ENCODE results near the gene CMIP.

Gene CMIP

GRCh38 chr16:81700780-81701165, 256.2 kb downstream of the CMIP start:
- Histone ChIP-seq H3K9me3 (ENCODE audit: control insufficient read depth, low read length) (no peaks in the 10 kb centered on the region), H3K27ac (ENCODE audit: insufficient read depth, low read depth, low read length, poor library complexity, severe bottlenecking) (no peak overlapping the region), H3K36me3 (ENCODE audit: control insufficient read depth, insufficient read depth, low read length) (peaks cover 23% of the 10 kb centered on the region), H3K27me3 (ENCODE audit: control insufficient read depth, insufficient read depth, low read length, poor library complexity, severe bottlenecking) (no peaks in the 10 kb centered on the region), H3K4me1 (ENCODE audit: control insufficient read depth, insufficient read depth, low read length) (peaks cover 2% of the 10 kb centered on the region), H3K4me3 (ENCODE audit: insufficient read depth, low read depth, low read length) (no peak overlapping the region)
- 94 to 97% methylated on average over 4 of the region's 4 CpGs for WGBS, 2 experiments

GRCh38 chr16:81701296-81701970, 256.8 kb downstream of the CMIP start:
- WGBS, 2 experiments, result 92 to 95% methylated on average over 20 of the region's 20 CpGs
- no peak overlapping the region for H3K27ac ChIP-seq (ENCODE audit: insufficient read depth, low read depth, low read length, poor library complexity, severe bottlenecking)
- peaks cover 23% of the 10 kb centered on the region for H3K36me3 ChIP-seq (ENCODE audit: control insufficient read depth, insufficient read depth, low read length)
- no peaks in the 10 kb centered on the region for H3K9me3 ChIP-seq (ENCODE audit: control insufficient read depth, low read length)
- H3K27me3 ChIP-seq (ENCODE audit: control insufficient read depth, insufficient read depth, low read length, poor library complexity, severe bottlenecking), result no peaks in the 10 kb centered on the region
- no peaks in the 10 kb centered on the region for H3K4me1 ChIP-seq (ENCODE audit: control insufficient read depth, insufficient read depth, low read length)
- no peak overlapping the region for H3K4me3 ChIP-seq (ENCODE audit: insufficient read depth, low read depth, low read length)

- Histone ChIP-seq H3K4me3 (ENCODE audit: insufficient read depth, low read depth, low read length) (no peak overlapping the region), H3K27ac (ENCODE audit: insufficient read depth, low read depth, low read length, poor library complexity, severe bottlenecking) (no peak overlapping the region), H3K36me3 (ENCODE audit: control insufficient read depth, insufficient read depth, low read length) (peaks cover 31% of the 10 kb centered on the region), H3K4me1 (ENCODE audit: control insufficient read depth, insufficient read depth, low read length) (no peaks in the 10 kb centered on the region), H3K9me3 (ENCODE audit: control insufficient read depth, low read length) (no peaks in the 10 kb centered on the region), H3K27me3 (ENCODE audit: control insufficient read depth, insufficient read depth, low read length, poor library complexity, severe bottlenecking) (no peaks in the 10 kb centered on the region)
- 93 to 95% methylated on average over 5 of the region's 5 CpGs for WGBS, 2 experiments
Measured at GRCh38 chr16:81702506-81702905, 257.9 kb downstream of the CMIP start.

GRCh38 chr16:81703177-81704155, 258.9 kb downstream of the CMIP start:
- Histone ChIP-seq H3K27ac (ENCODE audit: insufficient read depth, low read depth, low read length, poor library complexity, severe bottlenecking) (no peak overlapping the region), H3K9me3 (ENCODE audit: control insufficient read depth, low read length) (no peaks in the 10 kb centered on the region), H3K4me1 (ENCODE audit: control insufficient read depth, insufficient read depth, low read length) (no peaks in the 10 kb centered on the region), H3K4me3 (ENCODE audit: insufficient read depth, low read depth, low read length) (no peak overlapping the region), H3K36me3 (ENCODE audit: control insufficient read depth, insufficient read depth, low read length) (peaks cover 34% of the 10 kb centered on the region), H3K27me3 (ENCODE audit: control insufficient read depth, insufficient read depth, low read length, poor library complexity, severe bottlenecking) (no peaks in the 10 kb centered on the region)
- 91 to 92% methylated on average over 27 of the region's 27 CpGs for WGBS, 2 experiments

GRCh38 chr16:81705261-81705660, 260.7 kb downstream of the CMIP start:
- Histone ChIP-seq H3K36me3 (ENCODE audit: control insufficient read depth, insufficient read depth, low read length) (peaks cover 29% of the 10 kb centered on the region), H3K27me3 (ENCODE audit: control insufficient read depth, insufficient read depth, low read length, poor library complexity, severe bottlenecking) (no peaks in the 10 kb centered on the region), H3K4me1 (ENCODE audit: control insufficient read depth, insufficient read depth, low read length) (no peaks in the 10 kb centered on the region), H3K9me3 (ENCODE audit: control insufficient read depth, low read length) (no peaks in the 10 kb centered on the region), H3K27ac (ENCODE audit: insufficient read depth, low read depth, low read length, poor library complexity, severe bottlenecking) (no peak overlapping the region), H3K4me3 (ENCODE audit: insufficient read depth, low read depth, low read length) (no peak overlapping the region)
- WGBS, 2 experiments, result 95 to 96% methylated on average over 13 of the region's 13 CpGs

- H3K9me3 ChIP-seq (ENCODE audit: control insufficient read depth, low read length), result no peaks in the 10 kb centered on the region
- H3K4me1 ChIP-seq (ENCODE audit: control insufficient read depth, insufficient read depth, low read length), result peaks cover 12% of the 10 kb centered on the region
- 94 to 95% methylated on average over 26 of the region's 26 CpGs for WGBS, 2 experiments
- H3K27ac ChIP-seq (ENCODE audit: insufficient read depth, low read depth, low read length, poor library complexity, severe bottlenecking), result no peak overlapping the region
- peaks cover 29% of the 10 kb centered on the region for H3K36me3 ChIP-seq (ENCODE audit: control insufficient read depth, insufficient read depth, low read length)
- H3K27me3 ChIP-seq (ENCODE audit: control insufficient read depth, insufficient read depth, low read length, poor library complexity, severe bottlenecking), result no peaks in the 10 kb centered on the region
- no peak overlapping the region for H3K4me3 ChIP-seq (ENCODE audit: insufficient read depth, low read depth, low read length)
Measured at GRCh38 chr16:81706327-81707295, 262.0 kb downstream of the CMIP start.

GRCh38 chr16:81707411-81708265, 263.0 kb downstream of the CMIP start:
- Histone ChIP-seq H3K36me3 (ENCODE audit: control insufficient read depth, insufficient read depth, low read length) (peaks cover 25% of the 10 kb centered on the region), H3K9me3 (ENCODE audit: control insufficient read depth, low read length) (no peaks in the 10 kb centered on the region), H3K27me3 (ENCODE audit: control insufficient read depth, insufficient read depth, low read length, poor library complexity, severe bottlenecking) (no peaks in the 10 kb centered on the region), H3K4me3 (ENCODE audit: insufficient read depth, low read depth, low read length) (no peak overlapping the region), H3K27ac (ENCODE audit: insufficient read depth, low read depth, low read length, poor library complexity, severe bottlenecking) (no peak overlapping the region), H3K4me1 (ENCODE audit: control insufficient read depth, insufficient read depth, low read length) (peaks cover 18% of the 10 kb centered on the region)
- 94 to 96% methylated on average over 27 of the region's 27 CpGs for WGBS, 2 experiments

- H3K27ac ChIP-seq (ENCODE audit: insufficient read depth, low read depth, low read length, poor library complexity, severe bottlenecking), result no peak overlapping the region
- peaks cover 21% of the 10 kb centered on the region for H3K4me1 ChIP-seq (ENCODE audit: control insufficient read depth, insufficient read depth, low read length)
- WGBS, 2 experiments, result 91 to 93% methylated on average over 11 of the region's 11 CpGs
- no peaks in the 10 kb centered on the region for H3K9me3 ChIP-seq (ENCODE audit: control insufficient read depth, low read length)
- H3K36me3 ChIP-seq (ENCODE audit: control insufficient read depth, insufficient read depth, low read length), result peaks cover 25% of the 10 kb centered on the region
- no peak overlapping the region for H3K4me3 ChIP-seq (ENCODE audit: insufficient read depth, low read depth, low read length)
- H3K27me3 ChIP-seq (ENCODE audit: control insufficient read depth, insufficient read depth, low read length, poor library complexity, severe bottlenecking), result no peaks in the 10 kb centered on the region
Measured at GRCh38 chr16:81708266-81709015, 263.8 kb downstream of the CMIP start.
